GM18909 (cell line): Measurements from ENCODE around the gene PLA2G12A.

Experiments
- ATAC-seq: cut with Tn5 transposase; IDR thresholded peaks from one replicate; pipeline ENCODE4 v1.9.1; 2021; ENCODE audit warnings: mild to moderate bottlenecking; ENCODE audit not compliant: unreplicated experiment, poor library complexity

The PLA2G12A gene

GRCh38 chr4:109730619-109731545, 1.0 kb upstream of the PLA2G12A start:
- no peak for ATAC-seq

GRCh38 chr4:109729117-109729717, 653 bp downstream of the PLA2G12A start:
- ATAC-seq: no peak

- ATAC-seq: no peak
Observed at GRCh38 chr4:109728385-109728784, 1.5 kb downstream of the PLA2G12A start.

- no peak for ATAC-seq
Observed at GRCh38 chr4:109723110-109723509, 6.8 kb downstream of the PLA2G12A start.

- ATAC-seq: no peak
Observed at GRCh38 chr4:109722357-109722756, 7.5 kb downstream of the PLA2G12A start.

- ATAC-seq: no peak
Observed at GRCh38 chr4:109721033-109721432, 8.8 kb downstream of the PLA2G12A start.

- no peak for ATAC-seq
Observed at GRCh38 chr4:109719604-109720003, 10.3 kb downstream of the PLA2G12A start.

GRCh38 chr4:109718759-109719158, 11.1 kb downstream of the PLA2G12A start:
- ATAC-seq: no peak

- no peak for ATAC-seq
Observed at GRCh38 chr4:109713500-109713899, 16.4 kb downstream of the PLA2G12A start.

GRCh38 chr4:109708990-109709389, 20.9 kb downstream of the PLA2G12A start:
- peak; percentile 97 for ATAC-seq

- ATAC-seq: no peak
Observed at GRCh38 chr4:109708435-109708834, 21.4 kb downstream of the PLA2G12A start.

- no peak for ATAC-seq
Observed at GRCh38 chr4:109703664-109704361, 26.1 kb downstream of the PLA2G12A start.

- ATAC-seq: peak; percentile 81
Observed at GRCh38 chr4:109702950-109703663, 26.8 kb downstream of the PLA2G12A start, which contains the start of gene CASP6. Gene CASP6 (minus strand): TSS chr4:109703445. CDS start chr4:109703395, 50 bp downstream.

GRCh38 chr4:109701566-109702410, 28.1 kb downstream of the PLA2G12A start:
- ATAC-seq: no peak

GRCh38 chr4:109699553-109700225, 30.2 kb downstream of the PLA2G12A start:
- no peak for ATAC-seq

GRCh38 chr4:109698656-109699055, 31.2 kb downstream of the PLA2G12A start:
- ATAC-seq: no peak

- no peak for ATAC-seq
Observed at GRCh38 chr4:109691411-109691920, 38.4 kb downstream of the PLA2G12A start.

GRCh38 chr4:109690690-109691410, 39.0 kb downstream of the PLA2G12A start:
- peak; percentile 98 for ATAC-seq
